ENCODE data around the gene TCEAL9.

DNA sequence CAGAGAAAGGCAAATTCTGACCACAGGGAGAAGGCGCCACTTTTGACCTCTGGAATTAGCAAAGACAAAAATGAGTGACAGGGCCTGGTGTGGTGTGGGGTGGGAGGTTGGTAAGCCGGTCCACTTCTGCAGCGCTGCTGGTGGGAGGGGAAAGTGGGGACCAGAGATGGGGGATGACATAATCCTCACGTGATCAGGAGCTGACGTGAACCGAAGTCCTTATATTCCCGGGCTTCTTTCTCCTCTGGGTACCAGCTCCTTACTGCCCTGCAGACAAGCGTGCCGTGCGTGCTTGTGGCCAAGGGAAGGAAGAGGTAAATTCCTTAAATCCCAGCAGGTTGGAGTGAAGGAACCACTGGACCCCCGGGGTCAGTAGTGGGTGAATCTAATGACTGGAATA is 26.3 kb upstream of the TCEAL9 start, which contains the start of gene TCEAL7:
- TF ChIP-seq, protein P1, sequence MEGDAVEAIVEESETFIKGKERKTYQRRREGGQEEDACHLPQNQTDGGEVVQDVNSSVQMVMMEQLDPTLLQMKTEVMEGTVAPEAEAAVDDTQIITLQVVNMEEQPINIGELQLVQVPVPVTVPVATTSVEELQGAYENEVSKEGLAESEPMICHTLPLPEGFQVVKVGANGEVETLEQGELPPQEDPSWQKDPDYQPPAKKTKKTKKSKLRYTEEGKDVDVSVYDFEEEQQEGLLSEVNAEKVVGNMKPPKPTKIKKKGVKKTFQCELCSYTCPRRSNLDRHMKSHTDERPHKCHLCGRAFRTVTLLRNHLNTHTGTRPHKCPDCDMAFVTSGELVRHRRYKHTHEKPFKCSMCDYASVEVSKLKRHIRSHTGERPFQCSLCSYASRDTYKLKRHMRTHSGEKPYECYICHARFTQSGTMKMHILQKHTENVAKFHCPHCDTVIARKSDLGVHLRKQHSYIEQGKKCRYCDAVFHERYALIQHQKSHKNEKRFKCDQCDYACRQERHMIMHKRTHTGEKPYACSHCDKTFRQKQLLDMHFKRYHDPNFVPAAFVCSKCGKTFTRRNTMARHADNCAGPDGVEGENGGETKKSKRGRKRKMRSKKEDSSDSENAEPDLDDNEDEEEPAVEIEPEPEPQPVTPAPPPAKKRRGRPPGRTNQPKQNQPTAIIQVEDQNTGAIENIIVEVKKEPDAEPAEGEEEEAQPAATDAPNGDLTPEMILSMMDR (IDR thresholded peaks at IDR 0.05; ENCODE audit: low read depth, low read length) = no peak
- TF ChIP-seq POLR2A (IDR thresholded peaks at IDR 0.05; ENCODE audit: extremely low read depth, insufficient read length) = no peak
- TF ChIP-seq, protein P2, sequence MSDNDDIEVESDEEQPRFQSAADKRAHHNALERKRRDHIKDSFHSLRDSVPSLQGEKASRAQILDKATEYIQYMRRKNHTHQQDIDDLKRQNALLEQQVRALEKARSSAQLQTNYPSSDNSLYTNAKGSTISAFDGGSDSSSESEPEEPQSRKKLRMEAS (IDR thresholded peaks at IDR 0.05; ENCODE audit: low read depth, low read length) = no peak
